HepG2 (cell line): ENCODE data around the gene SLC36A1. TPM values are rescaled to one million over a fixed set of nuclear protein-coding genes. Genes with fewer than 3 reads are reported as not detected.
A peak's percentile ranks its signal among the peaks of the same experiment; 100 is the strongest.

Experiments used
- CBFB ChIP-seq: sonication (generic); formaldehyde crosslinking; IDR thresholded peaks from 2 replicates; pipeline ENCODE4 v1.4.0; 2020; ENCODE audit warnings: missing genetic modification reagents
- CCDC6 ChIP-seq: sonication (generic); formaldehyde crosslinking; IDR thresholded peaks from 2 replicates; pipeline ENCODE4 v1.8.1; 2022; ENCODE audit warnings: mild to moderate bottlenecking, missing genetic modification reagents, moderate library complexity
- EP300 ChIP-seq, 3 experiments: sonication (generic) in 1 of 3; formaldehyde crosslinking in 1 of 3; IDR thresholded peaks; 2 replicates each; pipeline versions ENCODE4 v1.5.1 to v1.6.1; 2011 to 2020; ENCODE audit warnings: low read depth in 2 of 3, low read length in 2 of 3, borderline replicate concordance in 1 of 3, improper control_type of control experiment in 1 of 3, mild to moderate bottlenecking in 1 of 3, missing genetic modification reagents in 1 of 3, moderate library complexity in 1 of 3
- ETV5 ChIP-seq: IDR thresholded peaks from 2 replicates; pipeline ENCODE4 v1.6.1; 2018; ENCODE audit warnings: missing biosample characterization, missing genetic modification reagents, inconsistent platforms, borderline replicate concordance
- FLYWCH1 ChIP-seq: sonication (generic); formaldehyde crosslinking; IDR thresholded peaks from 2 replicates; pipeline ENCODE4 v1.8.1; 2023; ENCODE audit warnings: mild to moderate bottlenecking, missing genetic modification reagents
- GFI1 ChIP-seq: sonication (generic); formaldehyde crosslinking; IDR thresholded peaks from 2 replicates; pipeline ENCODE4 v1.5.0; 2020; ENCODE audit warnings: missing genetic modification reagents, mild to moderate bottlenecking, borderline replicate concordance
- HOXA3 ChIP-seq: sonication (generic); formaldehyde crosslinking; IDR thresholded peaks from 2 replicates; pipeline ENCODE4 v1.5.0; 2020; ENCODE audit warnings: missing genetic modification reagents
- NR2F1 ChIP-seq, 2 experiments: fragments of 450-650 bp in 1 of 2; formaldehyde crosslinking in 1 of 2; IDR thresholded peaks; 2 replicates each; pipeline versions ENCODE4 v1.5.0 to v1.6.1; 2016 to 2020; ENCODE audit warnings: mild to moderate bottlenecking in 1 of 2, missing compliant biosample characterization in 1 of 2, missing genetic modification reagents in 1 of 2, moderate library complexity in 1 of 2
- PAWR ChIP-seq: sonication (generic); formaldehyde crosslinking; IDR thresholded peaks from 2 replicates; pipeline ENCODE4 v1.4.0; 2020; ENCODE audit warnings: missing genetic modification reagents, mild to moderate bottlenecking, borderline replicate concordance
- POLR2AphosphoS5 ChIP-seq: IDR thresholded peaks from 2 replicates; pipeline ENCODE4 v1.6.1; 2012; ENCODE audit warnings: low read depth, low read length
- PPARG ChIP-seq: conservative IDR thresholded peaks from 2 replicates; pipeline ENCODE4 v1.6.1; 2016; ENCODE audit warnings: missing biosample characterization, missing genetic modification reagents
- SATB2 ChIP-seq: sonication (generic); formaldehyde crosslinking; IDR thresholded peaks from 2 replicates; pipeline ENCODE4 v1.5.0; 2020; ENCODE audit warnings: missing genetic modification reagents
- SRSF1 ChIP-seq: fragments of 200-400 bp; formaldehyde crosslinking; optimal IDR thresholded peaks from 2 replicates; pipeline ENCODE3; 2017; ENCODE audit warnings: mild to moderate bottlenecking, low read depth, low read length, moderate library complexity
- TBX3 ChIP-seq: fragments of 450-650 bp; IDR thresholded peaks from 2 replicates; pipeline ENCODE4 v1.6.1; 2017; ENCODE audit warnings: antibody characterized with exemption, mild to moderate bottlenecking, inconsistent platforms, borderline replicate concordance
- TEAD3 ChIP-seq: optimal IDR thresholded peaks from 2 replicates; pipeline ENCODE3; 2016; ENCODE audit warnings: borderline replicate concordance
- WIZ ChIP-seq: sonication (generic); formaldehyde crosslinking; IDR thresholded peaks from 2 replicates; pipeline ENCODE4 v1.5.1; 2020; ENCODE audit warnings: mild to moderate bottlenecking, missing genetic modification reagents
- ZFP36L1 ChIP-seq: sonication (generic); formaldehyde crosslinking; IDR thresholded peaks from 2 replicates; pipeline ENCODE4 v1.8.0; 2022; ENCODE audit warnings: mild to moderate bottlenecking, missing genetic modification reagents, moderate library complexity
- ZFP82 ChIP-seq: sonication (generic); formaldehyde crosslinking; IDR thresholded peaks from 2 replicates; pipeline ENCODE4 v1.5.1; 2020; ENCODE audit warnings: mild to moderate bottlenecking, missing genetic modification reagents, borderline replicate concordance
- ZNF251 ChIP-seq: sonication (generic); formaldehyde crosslinking; IDR thresholded peaks from 2 replicates; pipeline ENCODE4 v1.9.0; 2021; ENCODE audit warnings: mild to moderate bottlenecking, missing genetic modification reagents
- ZNF296 ChIP-seq: sonication (generic); formaldehyde crosslinking; conservative IDR thresholded peaks from 2 replicates; pipeline ENCODE4 v1.5.0; 2020; ENCODE audit warnings: mild to moderate bottlenecking, missing genetic modification reagents
- ZNF766 ChIP-seq: sonication (generic); formaldehyde crosslinking; IDR thresholded peaks from 2 replicates; pipeline ENCODE4 v1.5.0; 2020; ENCODE audit warnings: missing genetic modification reagents, borderline replicate concordance
- ZNF772 ChIP-seq: sonication (generic); formaldehyde crosslinking; IDR thresholded peaks from 2 replicates; pipeline ENCODE4 v1.5.0; 2020; ENCODE audit warnings: mild to moderate bottlenecking, missing genetic modification reagents
- polyA plus RNA-seq, 8 experiments: library from polyadenylated mRNA; depleted of rRNA in 3 of 8; stranded (reverse) in 7 of 8; unstranded in 1 of 8; fragments of >200 nt; fragmentation: Illumina TruSeq in 4 of 8; extraction: Trizol in 4 of 8; gene quantifications; 2 replicates each; pipeline versions ENCODE4 v1.2.1 to v1.2.3, GENCODE V29; 2011 to 2016; ENCODE audit warnings: low read depth in 4 of 8, missing spikeins in 1 of 8, mixed read lengths in 1 of 8; ENCODE audit not compliant: insufficient read depth in 1 of 8
- total RNA-seq, 5 experiments: library from RNA; depleted of rRNA; stranded (reverse); fragments of >200 nt; fragmentation: Illumina TruSeq; extraction: Trizol; gene quantifications; 2 replicates each; pipeline ENCODE4 v1.2.3, GENCODE V29; 2016; ENCODE audit warnings: low read depth in 1 of 5
- TF ChIP-seq, protein P1 (sequence below), 2 experiments: sonication (generic) in 1 of 2; formaldehyde crosslinking in 1 of 2; IDR thresholded peaks; 2 replicates each; pipeline versions ENCODE4 v1.4.0 to v1.6.1; 2018 to 2020; ENCODE audit warnings: missing genetic modification reagents in 2 of 2, borderline replicate concordance in 1 of 2, low read depth in 1 of 2, mild to moderate bottlenecking in 1 of 2, missing biosample characterization in 1 of 2
- TF ChIP-seq, protein P2 (sequence below): sonication (generic); formaldehyde crosslinking; IDR thresholded peaks from 2 replicates; pipeline ENCODE4 v1.4.0; 2020; ENCODE audit warnings: mild to moderate bottlenecking, low read depth, missing genetic modification reagents
- TF ChIP-seq, protein P3 (sequence below): sonication (generic); formaldehyde crosslinking; IDR thresholded peaks from 2 replicates; pipeline ENCODE4 v1.4.0; 2020; ENCODE audit warnings: missing genetic modification reagents

SLC36A1 gene
- total and polyA plus RNA-seq, 2 of the 13 experiments (the other 11 are each of a cell fraction or from before 2014, with no cell fraction given), result 8.0 to 8.9 TPM

DNA sequence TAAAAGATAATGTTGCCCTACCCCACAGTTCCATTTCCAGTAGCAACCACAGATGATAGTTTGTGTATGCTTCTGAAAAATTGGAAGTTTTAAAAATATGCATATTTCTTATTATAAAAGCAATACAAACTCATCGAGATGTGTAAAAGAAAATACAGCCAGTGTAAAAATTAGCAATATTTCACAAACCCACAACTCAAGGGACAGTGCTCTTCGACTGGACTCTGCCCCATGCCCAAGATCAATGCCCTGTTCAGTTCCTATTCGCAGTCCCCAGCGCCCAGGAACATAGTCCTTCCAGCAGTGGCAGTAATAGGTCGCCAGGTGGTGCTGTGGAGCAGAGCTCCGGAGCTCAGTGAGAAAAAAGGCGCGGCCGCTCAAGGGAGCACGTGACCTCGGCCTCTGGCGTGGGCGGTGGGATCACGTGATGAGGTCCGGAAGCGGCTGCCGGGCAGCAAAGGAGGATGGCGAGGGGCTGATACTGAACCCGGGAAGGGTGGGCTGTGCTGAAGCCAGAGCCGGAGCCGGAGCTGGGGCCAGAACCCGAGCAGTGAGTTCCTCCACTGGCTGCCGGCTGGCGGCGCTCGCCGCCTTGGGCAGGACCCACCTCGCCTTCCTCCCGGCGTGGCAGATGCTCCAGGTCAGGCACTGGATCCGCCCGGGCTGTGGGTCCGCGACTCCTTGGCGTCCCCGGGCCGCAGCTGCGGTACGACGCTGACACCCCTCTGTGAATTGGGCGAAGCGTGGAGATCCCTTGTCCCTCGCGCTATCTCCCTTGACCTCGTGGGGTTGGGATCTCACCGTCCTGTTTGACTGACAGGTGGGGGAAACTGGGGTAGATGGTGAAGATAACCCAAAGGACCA lies at the start of gene SLC36A1 (continued):
- TF ChIP-seq SRSF1 (peak; percentile 82), PPARG (CRISPR knock-in tag) (0 out of 2 replicates have a peak, but pooled peaks have one; percentile 20), ETV5 (CRISPR knock-in tag) (peak; percentile 95), HOXA3 (CRISPR knock-in tag) (peak; percentile 76), EP300 (IDR thresholded peaks at IDR 0.05; ENCODE audit: low read depth in 2 of 2, low read length in 2 of 2) (peak in 1 of 2 experiments; percentile 42; a peak in 1 of 4 replicates), EP300 (CRISPR knock-in tag; IDR thresholded peaks at IDR 0.05; ENCODE audit: borderline replicate concordance) (peak; percentile 21; the same call in 1 of the 2 replicates), ZNF772 (CRISPR knock-in tag) (0 out of 2 replicates have a peak, but pooled peaks have one; percentile 44), TBX3 (no peak), GFI1 (CRISPR knock-in tag) (no peak), ZFP82 (CRISPR knock-in tag) (no peak), PAWR (CRISPR knock-in tag) (no peak), ZNF251 (CRISPR knock-in tag) (no peak), CCDC6 (peak; percentile 94; the same call in 1 of the 2 replicates), SATB2 (CRISPR knock-in tag) (no peak), NR2F1 (CRISPR knock-in tag; IDR thresholded peaks at IDR 0.05) (0 out of 4 replicates have a peak, but pooled peaks of 1 of the 2 experiments have one; percentile 18), POLR2AphosphoS5 (peak; percentile 53), FLYWCH1 (CRISPR knock-in tag) (no peak), ZNF296 (CRISPR knock-in tag) (no peak), ZNF766 (CRISPR knock-in tag) (peak; percentile 71; the same call in 1 of the 2 replicates), WIZ (CRISPR knock-in tag) (no peak), CBFB (CRISPR knock-in tag) (0 out of 2 replicates have a peak, but pooled peaks have one; percentile 29), TEAD3 (CRISPR knock-in tag) (peak; percentile 66), ZFP36L1 (peak; percentile 83; the same call in 1 of the 2 replicates)
- TF ChIP-seq, protein P1, sequence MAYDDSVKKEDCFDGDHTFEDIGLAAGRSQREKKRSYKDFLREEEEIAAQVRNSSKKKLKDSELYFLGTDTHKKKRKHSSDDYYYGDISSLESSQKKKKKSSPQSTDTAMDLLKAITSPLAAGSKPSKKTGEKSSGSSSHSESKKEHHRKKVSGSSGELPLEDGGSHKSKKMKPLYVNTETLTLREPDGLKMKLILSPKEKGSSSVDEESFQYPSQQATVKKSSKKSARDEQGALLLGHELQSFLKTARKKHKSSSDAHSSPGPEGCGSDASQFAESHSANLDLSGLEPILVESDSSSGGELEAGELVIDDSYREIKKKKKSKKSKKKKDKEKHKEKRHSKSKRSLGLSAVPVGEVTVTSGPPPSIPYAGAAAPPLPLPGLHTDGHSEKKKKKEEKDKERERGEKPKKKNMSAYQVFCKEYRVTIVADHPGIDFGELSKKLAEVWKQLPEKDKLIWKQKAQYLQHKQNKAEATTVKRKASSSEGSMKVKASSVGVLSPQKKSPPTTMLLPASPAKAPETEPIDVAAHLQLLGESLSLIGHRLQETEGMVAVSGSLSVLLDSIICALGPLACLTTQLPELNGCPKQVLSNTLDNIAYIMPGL (CRISPR knock-in tag; IDR thresholded peaks at IDR 0.05; ENCODE audit: borderline replicate concordance in 1 of 2, low read depth in 1 of 2), result peak; percentile 90 to 91; a peak in 3 of 4 replicates
- TF ChIP-seq, protein P2, sequence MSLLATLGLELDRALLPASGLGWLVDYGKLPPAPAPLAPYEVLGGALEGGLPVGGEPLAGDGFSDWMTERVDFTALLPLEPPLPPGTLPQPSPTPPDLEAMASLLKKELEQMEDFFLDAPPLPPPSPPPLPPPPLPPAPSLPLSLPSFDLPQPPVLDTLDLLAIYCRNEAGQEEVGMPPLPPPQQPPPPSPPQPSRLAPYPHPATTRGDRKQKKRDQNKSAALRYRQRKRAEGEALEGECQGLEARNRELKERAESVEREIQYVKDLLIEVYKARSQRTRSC, result no peak
- TF ChIP-seq, protein P3, sequence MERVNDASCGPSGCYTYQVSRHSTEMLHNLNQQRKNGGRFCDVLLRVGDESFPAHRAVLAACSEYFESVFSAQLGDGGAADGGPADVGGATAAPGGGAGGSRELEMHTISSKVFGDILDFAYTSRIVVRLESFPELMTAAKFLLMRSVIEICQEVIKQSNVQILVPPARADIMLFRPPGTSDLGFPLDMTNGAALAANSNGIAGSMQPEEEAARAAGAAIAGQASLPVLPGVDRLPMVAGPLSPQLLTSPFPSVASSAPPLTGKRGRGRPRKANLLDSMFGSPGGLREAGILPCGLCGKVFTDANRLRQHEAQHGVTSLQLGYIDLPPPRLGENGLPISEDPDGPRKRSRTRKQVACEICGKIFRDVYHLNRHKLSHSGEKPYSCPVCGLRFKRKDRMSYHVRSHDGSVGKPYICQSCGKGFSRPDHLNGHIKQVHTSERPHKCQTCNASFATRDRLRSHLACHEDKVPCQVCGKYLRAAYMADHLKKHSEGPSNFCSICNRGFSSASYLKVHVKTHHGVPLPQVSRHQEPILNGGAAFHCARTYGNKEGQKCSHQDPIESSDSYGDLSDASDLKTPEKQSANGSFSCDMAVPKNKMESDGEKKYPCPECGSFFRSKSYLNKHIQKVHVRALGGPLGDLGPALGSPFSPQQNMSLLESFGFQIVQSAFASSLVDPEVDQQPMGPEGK (CRISPR knock-in tag), result no peak
